Keratinocyte (primary cell): ENCODE measurements around the gene CTNNBL1. TPM values are rescaled to one million over a fixed set of nuclear protein-coding genes. Genes with fewer than 3 reads are reported as not detected.

Experiments
- DNase-seq: peaks from one replicate; pipeline ENCODE4 v3.0.0-alpha.2; 2011; ENCODE audit warnings: low read depth, missing footprints, low spot score
- FAIRE-seq: peaks from 2 replicates; lab custom pipeline; 2011; peaks lifted over from hg19 to GRCh38; lab: Jason Lieb, UNC
- H2AFZ ChIP-seq: 2 replicates; pipeline ENCODE4 v1.6.0; 2012; ENCODE audit warnings: low read length, control low read depth, inconsistent platforms; ENCODE audit not compliant: control insufficient read depth
- H3K27ac ChIP-seq: 2 replicates; pipeline ENCODE4 v1.5.1; 2011; ENCODE audit warnings: low read length; ENCODE audit not compliant: control insufficient read depth, insufficient read depth
- H3K27me3 ChIP-seq: 3 replicates; pipeline ENCODE4 v1.6.0; 2011; ENCODE audit warnings: low read length; ENCODE audit not compliant: control insufficient read depth, insufficient read depth; ENCODE audit errors: extremely low read depth
- H3K36me3 ChIP-seq, 2 experiments: 2 replicates in 1 of 2; 3 replicates in 1 of 2; pipeline ENCODE4 v1.5.1; 2011; ENCODE audit warnings: low read length in 2 of 2, mild to moderate bottlenecking in 1 of 2; ENCODE audit not compliant: control insufficient read depth in 2 of 2, insufficient read depth in 2 of 2; ENCODE audit errors: extremely low read depth in 1 of 2
- H3K4me1 ChIP-seq: 3 replicates; pipeline ENCODE4 v1.5.1; 2011; ENCODE audit warnings: low read length; ENCODE audit not compliant: control insufficient read depth, insufficient read depth; ENCODE audit errors: extremely low read depth
- H3K4me2 ChIP-seq: 3 replicates; pipeline ENCODE4 v1.6.0; 2011; ENCODE audit warnings: low read depth, low read length; ENCODE audit not compliant: control insufficient read depth, insufficient read depth; ENCODE audit errors: extremely low read depth
- H3K4me3 ChIP-seq, 3 experiments: fragments of 200-600 bp in 1 of 3; sonication (generic) in 1 of 3; 2 replicates in 2 of 3; 3 replicates in 1 of 3; pipeline ENCODE4 v1.5.1; 2011 to 2016; ENCODE audit warnings: low read length in 3 of 3, mild to moderate bottlenecking in 3 of 3, control low read depth in 2 of 3, inconsistent platforms in 1 of 3, low read depth in 1 of 3, mixed read lengths in 1 of 3, mixed run types in 1 of 3, moderate library complexity in 1 of 3; ENCODE audit not compliant: control insufficient read depth in 2 of 3, insufficient read depth in 2 of 3; ENCODE audit errors: extremely low read depth in 1 of 3
- H3K79me2 ChIP-seq: 2 replicates; pipeline ENCODE4 v1.6.0; 2012; ENCODE audit warnings: low read length; ENCODE audit not compliant: control insufficient read depth, insufficient read depth
- H3K9ac ChIP-seq: 3 replicates; pipeline ENCODE4 v1.6.0; 2011; ENCODE audit warnings: low read length; ENCODE audit not compliant: control insufficient read depth, insufficient read depth; ENCODE audit errors: extremely low read depth
- H3K9me1 ChIP-seq: 3 replicates; pipeline ENCODE4 v1.6.0; 2011; ENCODE audit warnings: low read length; ENCODE audit not compliant: control insufficient read depth, insufficient read depth; ENCODE audit errors: extremely low read depth
- H3K9me3 ChIP-seq: 2 replicates; pipeline ENCODE4 v1.5.1; 2012; ENCODE audit warnings: low read depth, low read length; ENCODE audit not compliant: control insufficient read depth
- H4K20me1 ChIP-seq: 3 replicates; pipeline ENCODE4 v1.6.0; 2011; ENCODE audit warnings: low read length; ENCODE audit not compliant: control insufficient read depth, insufficient read depth; ENCODE audit errors: extremely low read depth
- CTCF ChIP-seq, 3 experiments: IDR thresholded peaks in 1 of 3; conservative IDR thresholded peaks in 1 of 3; optimal IDR thresholded peaks in 1 of 3; 2 replicates in 2 of 3; 3 replicates in 1 of 3; pipeline versions ENCODE3 to v1.5.1; 2011; ENCODE audit warnings: low read length in 3 of 3, mild to moderate bottlenecking in 3 of 3, moderate library complexity in 2 of 3, control low read depth in 1 of 3, inconsistent platforms in 1 of 3; ENCODE audit not compliant: insufficient read depth in 2 of 3; ENCODE audit errors: extremely low read depth in 1 of 3
- EZH2 ChIP-seq: IDR thresholded peaks from one replicate; pipeline ENCODE4 v1.6.1; 2012; ENCODE audit warnings: inconsistent platforms, mild to moderate bottlenecking, low read length, moderate library complexity
- dilution Hi-C: fragments of 300-500 bp; cut with MboI; formaldehyde crosslinking; loops from one replicate; pipeline ENCODE4 v1.7.0; 2020; ENCODE audit warnings: low sequenced_read_pairs; ENCODE audit not compliant: extremely low pct_ligation_motif_present
- polyA plus RNA-seq, 5 experiments: library from polyadenylated mRNA; depleted of rRNA in 3 of 5; stranded (reverse) in 3 of 5; stranded (forward) in 1 of 5; unstranded in 1 of 5; fragments of >200 nt; gene quantifications; 1 replicate in 1 of 5; 2 replicates in 3 of 5; 3 replicates in 1 of 5; pipeline versions ENCODE4 v1.2.1 to v1.2.3, GENCODE V29; 2011 to 2012; ENCODE audit warnings: missing spikeins in 2 of 5, low read depth in 1 of 5, low replicate concordance in 1 of 5

Gene CTNNBL1
- polyA plus RNA-seq, 1 donor (not counting 4 experiments of a cell fraction or from before 2014, with no cell fraction given), result 37.0 TPM

- Histone ChIP-seq H3K9ac (no peak overlapping the region), H3K27ac (no peak overlapping the region), H3K27me3 (peaks cover 18% of the 10 kb centered on the region), H3K4me2 (no peak overlapping the region), H3K79me2 (no peaks in the 10 kb centered on the region), H2AFZ (no peak overlapping the region), H3K4me3 (no peak overlapping the region), H4K20me1 (peaks cover 3% of the 10 kb centered on the region), H3K36me3 (no peaks in the 10 kb centered on the region), H3K4me1 (peaks cover 6% of the 10 kb centered on the region), H3K9me3 (no peaks in the 10 kb centered on the region), H3K9me1 (no peaks in the 10 kb centered on the region)
- dilution Hi-C loops, result no loop called here
- FAIRE-seq (no peak), DNase-seq (no peak)
- TF ChIP-seq EZH2, result no peak
- no peak for TF ChIP-seq CTCF (optimal IDR thresholded peaks at IDR 0.05 in 1 of 3, IDR thresholded peaks at IDR 0.05 in 1 of 3, conservative IDR thresholded peaks at IDR 0.05 in 1 of 3; ENCODE audit: extremely low read depth in 1 of 3, insufficient read depth in 2 of 3, low read length in 3 of 3)
These were observed 23.5 kb upstream of the CTNNBL1 start for GRCh38 chr20:37670351-37670791.

GRCh38 chr20:37672143-37672542, 21.7 kb upstream of the CTNNBL1 start:
- DNase-seq (no peak), FAIRE-seq (no peak)
- Histone ChIP-seq H3K9me1 (no peaks in the 10 kb centered on the region), H3K27ac (no peak overlapping the region), H3K4me3 (no peak overlapping the region), H3K27me3 (peaks cover 28% of the 10 kb centered on the region), H2AFZ (no peak overlapping the region), H3K4me1 (peaks cover 6% of the 10 kb centered on the region), H4K20me1 (peaks cover 3% of the 10 kb centered on the region), H3K9ac (no peak overlapping the region), H3K36me3 (no peaks in the 10 kb centered on the region), H3K79me2 (no peaks in the 10 kb centered on the region), H3K9me3 (no peaks in the 10 kb centered on the region), H3K4me2 (no peak overlapping the region)
- dilution Hi-C loops, result no loop called here
- no peak for TF ChIP-seq EZH2
- TF ChIP-seq CTCF (optimal IDR thresholded peaks at IDR 0.05 in 1 of 3, IDR thresholded peaks at IDR 0.05 in 1 of 3, conservative IDR thresholded peaks at IDR 0.05 in 1 of 3; ENCODE audit: extremely low read depth in 1 of 3, insufficient read depth in 2 of 3, low read length in 3 of 3), result no peak
